HepG2 (cell line): ENCODE data around the gene XRCC1. TPM values are rescaled to one million over a fixed set of nuclear protein-coding genes. Genes with fewer than 3 reads are reported as not detected.

ENCODE experiments used
- DR1 ChIP-seq: sonication (generic); formaldehyde crosslinking; IDR thresholded peaks from 2 replicates; pipeline ENCODE4 v1.8.0; 2021; ENCODE audit warnings: mild to moderate bottlenecking, missing genetic modification reagents, inconsistent platforms
- EZH2 ChIP-seq: conservative IDR thresholded peaks from 2 replicates; pipeline ENCODE4 v1.6.1; 2012; ENCODE audit warnings: mild to moderate bottlenecking, low read depth, low read length, moderate library complexity
- FOXK2 ChIP-seq: fragments of 450-650 bp; IDR thresholded peaks from 2 replicates; pipeline ENCODE4 v1.6.1; 2016
- HOXA3 ChIP-seq: sonication (generic); formaldehyde crosslinking; IDR thresholded peaks from 2 replicates; pipeline ENCODE4 v1.5.0; 2020; ENCODE audit warnings: missing genetic modification reagents
- MEIS2 ChIP-seq: sonication (generic); formaldehyde crosslinking; IDR thresholded peaks from 2 replicates; pipeline ENCODE4 v1.9.0; 2021; ENCODE audit warnings: mild to moderate bottlenecking, missing genetic modification reagents
- NONO ChIP-seq, 2 experiments: fragments of 450-650 bp in 1 of 2; sonication (generic) in 1 of 2; formaldehyde crosslinking in 1 of 2; IDR thresholded peaks in 1 of 2; conservative IDR thresholded peaks in 1 of 2; 2 replicates each; pipeline versions ENCODE4 v1.6.1 to v1.8.0; 2017 to 2022; ENCODE audit warnings: mild to moderate bottlenecking in 1 of 2, missing genetic modification reagents in 1 of 2, moderate library complexity in 1 of 2
- RFXAP ChIP-seq: sonication (generic); formaldehyde crosslinking; IDR thresholded peaks from 2 replicates; pipeline ENCODE4 v1.4.0; 2020; ENCODE audit warnings: missing genetic modification reagents, borderline replicate concordance
- RXRA ChIP-seq: sonication (generic); formaldehyde crosslinking; IDR thresholded peaks from 2 replicates; pipeline ENCODE4 v1.5.1; 2020; ENCODE audit warnings: missing genetic modification reagents
- RXRB ChIP-seq: IDR thresholded peaks from 2 replicates; pipeline ENCODE4 v1.6.1; 2016; ENCODE audit warnings: borderline replicate concordance, missing genetic modification reagents, missing compliant biosample characterization
- SAFB2 ChIP-seq: sonication (generic); formaldehyde crosslinking; IDR thresholded peaks from 2 replicates; pipeline ENCODE4 v1.5.1; 2020; ENCODE audit warnings: missing genetic modification reagents, low read depth, mild to moderate bottlenecking, borderline replicate concordance
- TBX2 ChIP-seq: sonication (generic); formaldehyde crosslinking; IDR thresholded peaks from 2 replicates; pipeline ENCODE4 v1.5.0; 2020; ENCODE audit warnings: missing genetic modification reagents, mild to moderate bottlenecking, borderline replicate concordance
- TMF1 ChIP-seq: sonication (generic); formaldehyde crosslinking; IDR thresholded peaks from 2 replicates; pipeline ENCODE4 v1.8.1; 2022; ENCODE audit warnings: low read depth, missing genetic modification reagents
- YEATS2 ChIP-seq: sonication (generic); formaldehyde crosslinking; IDR thresholded peaks from 2 replicates; pipeline ENCODE4 v1.4.0; 2020; ENCODE audit warnings: missing genetic modification reagents, borderline replicate concordance
- ZNF124 ChIP-seq: sonication (generic); formaldehyde crosslinking; IDR thresholded peaks from 2 replicates; pipeline ENCODE4 v1.4.0; 2020; ENCODE audit warnings: missing genetic modification reagents
- ZNF354B ChIP-seq: sonication (generic); formaldehyde crosslinking; IDR thresholded peaks from 2 replicates; pipeline ENCODE4 v1.8.0; 2022; ENCODE audit warnings: mild to moderate bottlenecking, missing genetic modification reagents
- ZNF724P ChIP-seq: sonication (generic); formaldehyde crosslinking; IDR thresholded peaks from 2 replicates; pipeline ENCODE4 v1.8.0; 2022; ENCODE audit warnings: missing genetic modification reagents, borderline replicate concordance
- polyA plus RNA-seq, 8 experiments: library from polyadenylated mRNA; depleted of rRNA in 3 of 8; stranded (reverse) in 7 of 8; unstranded in 1 of 8; fragments of >200 nt; fragmentation: Illumina TruSeq in 4 of 8; extraction: Trizol in 4 of 8; gene quantifications; 2 replicates each; pipeline versions ENCODE4 v1.2.1 to v1.2.3, GENCODE V29; 2011 to 2016; ENCODE audit warnings: low read depth in 4 of 8, missing spikeins in 1 of 8, mixed read lengths in 1 of 8; ENCODE audit not compliant: insufficient read depth in 1 of 8
- total RNA-seq, 5 experiments: library from RNA; depleted of rRNA; stranded (reverse); fragments of >200 nt; fragmentation: Illumina TruSeq; extraction: Trizol; gene quantifications; 2 replicates each; pipeline ENCODE4 v1.2.3, GENCODE V29; 2016; ENCODE audit warnings: low read depth in 1 of 5
- TF ChIP-seq, protein P1 (sequence below): sonication (generic); formaldehyde crosslinking; conservative IDR thresholded peaks from 2 replicates; pipeline ENCODE4 v1.4.0; 2020; ENCODE audit warnings: mild to moderate bottlenecking, missing genetic modification reagents, moderate library complexity
- TF ChIP-seq, protein P2 (sequence below): sonication (generic); formaldehyde crosslinking; IDR thresholded peaks from 2 replicates; pipeline ENCODE4 v1.5.0; 2020; ENCODE audit warnings: missing genetic modification reagents
- TF ChIP-seq, protein P3 (sequence below): sonication (generic); formaldehyde crosslinking; IDR thresholded peaks from 2 replicates; pipeline ENCODE4 v1.5.0; 2020; ENCODE audit warnings: missing genetic modification reagents
- TF ChIP-seq, protein P4 (sequence below): IDR thresholded peaks from 2 replicates; pipeline ENCODE4 v1.6.1; 2016; ENCODE audit warnings: mild to moderate bottlenecking

Gene XRCC1
- total and polyA plus RNA-seq, 2 of the 13 experiments (the other 11 are each of a cell fraction or from before 2014, with no cell fraction given), result 24.7 to 26.3 TPM

DNA sequence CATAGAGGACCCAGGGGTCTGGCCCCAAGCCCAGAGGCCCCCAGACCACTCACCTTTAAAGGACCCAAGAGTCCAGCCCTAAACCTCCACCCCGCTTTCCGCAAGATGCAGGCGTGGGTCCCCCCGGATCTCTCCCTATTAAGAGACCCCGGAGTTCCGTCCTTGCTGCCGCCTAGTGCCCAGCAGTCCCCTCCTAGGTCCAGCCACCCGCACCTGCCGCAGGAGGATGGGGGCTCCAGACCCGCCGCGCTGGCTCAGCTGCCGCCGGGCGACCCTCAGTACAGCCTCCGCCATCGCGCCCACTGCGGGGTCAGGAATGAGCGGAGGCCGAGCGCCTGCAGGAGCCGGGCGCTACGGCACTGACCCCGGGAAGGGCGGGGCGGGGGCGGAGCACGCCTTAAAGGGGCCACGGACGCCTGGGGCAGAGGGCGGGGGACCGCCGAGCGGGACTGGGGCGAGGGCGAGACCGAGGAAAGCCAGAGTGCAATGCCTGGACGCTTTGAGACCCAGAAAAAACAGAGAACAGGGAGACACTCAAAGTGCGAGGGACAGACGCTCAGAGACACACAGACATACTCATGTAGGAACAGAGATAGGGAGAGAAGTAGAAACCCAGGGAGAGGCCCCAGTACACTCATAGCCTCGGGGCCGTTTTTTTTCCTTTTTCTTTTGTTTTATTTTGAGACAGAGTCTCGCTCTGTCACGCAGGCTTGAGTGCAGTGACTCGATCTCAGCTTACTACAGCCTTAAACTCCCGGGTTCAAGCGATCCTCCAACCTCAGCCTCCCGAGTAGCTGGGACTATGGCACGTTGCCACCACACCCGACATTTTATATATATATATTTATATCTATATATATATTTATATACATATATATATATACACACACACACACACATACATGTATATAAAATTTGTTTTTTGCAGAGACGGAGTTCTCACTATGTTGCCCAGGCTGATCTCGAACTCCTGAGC, 48.2 kb downstream of the XRCC1 start, which contains the start of gene ETHE1 (continued):
- TF ChIP-seq, protein P1, sequence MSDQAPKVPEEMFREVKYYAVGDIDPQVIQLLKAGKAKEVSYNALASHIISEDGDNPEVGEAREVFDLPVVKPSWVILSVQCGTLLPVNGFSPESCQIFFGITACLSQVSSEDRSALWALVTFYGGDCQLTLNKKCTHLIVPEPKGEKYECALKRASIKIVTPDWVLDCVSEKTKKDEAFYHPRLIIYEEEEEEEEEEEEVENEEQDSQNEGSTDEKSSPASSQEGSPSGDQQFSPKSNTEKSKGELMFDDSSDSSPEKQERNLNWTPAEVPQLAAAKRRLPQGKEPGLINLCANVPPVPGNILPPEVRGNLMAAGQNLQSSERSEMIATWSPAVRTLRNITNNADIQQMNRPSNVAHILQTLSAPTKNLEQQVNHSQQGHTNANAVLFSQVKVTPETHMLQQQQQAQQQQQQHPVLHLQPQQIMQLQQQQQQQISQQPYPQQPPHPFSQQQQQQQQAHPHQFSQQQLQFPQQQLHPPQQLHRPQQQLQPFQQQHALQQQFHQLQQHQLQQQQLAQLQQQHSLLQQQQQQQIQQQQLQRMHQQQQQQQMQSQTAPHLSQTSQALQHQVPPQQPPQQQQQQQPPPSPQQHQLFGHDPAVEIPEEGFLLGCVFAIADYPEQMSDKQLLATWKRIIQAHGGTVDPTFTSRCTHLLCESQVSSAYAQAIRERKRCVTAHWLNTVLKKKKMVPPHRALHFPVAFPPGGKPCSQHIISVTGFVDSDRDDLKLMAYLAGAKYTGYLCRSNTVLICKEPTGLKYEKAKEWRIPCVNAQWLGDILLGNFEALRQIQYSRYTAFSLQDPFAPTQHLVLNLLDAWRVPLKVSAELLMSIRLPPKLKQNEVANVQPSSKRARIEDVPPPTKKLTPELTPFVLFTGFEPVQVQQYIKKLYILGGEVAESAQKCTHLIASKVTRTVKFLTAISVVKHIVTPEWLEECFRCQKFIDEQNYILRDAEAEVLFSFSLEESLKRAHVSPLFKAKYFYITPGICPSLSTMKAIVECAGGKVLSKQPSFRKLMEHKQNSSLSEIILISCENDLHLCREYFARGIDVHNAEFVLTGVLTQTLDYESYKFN, result peak; percentile 35
- TF ChIP-seq MEIS2 (CRISPR knock-in tag) (peak; percentile 47; the same call in 1 of the 2 replicates), NONO (IDR thresholded peaks at IDR 0.05) (no peak), NONO (CRISPR knock-in tag; conservative IDR thresholded peaks at IDR 0.05) (peak; percentile 72), ZNF354B (CRISPR knock-in tag) (peak; percentile 70; the same call in 1 of the 2 replicates), TMF1 (CRISPR knock-in tag) (0 out of 2 replicates have a peak, but pooled peaks have one; percentile 68), ZNF124 (CRISPR knock-in tag) (0 out of 2 replicates have a peak, but pooled peaks have one; percentile 47), FOXK2 (no peak), YEATS2 (CRISPR knock-in tag) (peak; percentile 65; the same call in 1 of the 2 replicates), RXRB (CRISPR knock-in tag) (peak; percentile 59), ZNF724P (CRISPR knock-in tag) (peak; percentile 67; the same call in 1 of the 2 replicates), RXRA (CRISPR knock-in tag) (peak; percentile 63), HOXA3 (CRISPR knock-in tag) (peak; percentile 35; the same call in 1 of the 2 replicates), RFXAP (0 out of 2 replicates have a peak, but pooled peaks have one; percentile 46), TBX2 (CRISPR knock-in tag) (peak; percentile 63; the same call in 1 of the 2 replicates), DR1 (CRISPR knock-in tag) (peak; percentile 63; the same call in 1 of the 2 replicates), SAFB2 (0 out of 2 replicates have a peak, but pooled peaks have one; percentile 37), EZH2 (no peak)
- TF ChIP-seq, protein P2, sequence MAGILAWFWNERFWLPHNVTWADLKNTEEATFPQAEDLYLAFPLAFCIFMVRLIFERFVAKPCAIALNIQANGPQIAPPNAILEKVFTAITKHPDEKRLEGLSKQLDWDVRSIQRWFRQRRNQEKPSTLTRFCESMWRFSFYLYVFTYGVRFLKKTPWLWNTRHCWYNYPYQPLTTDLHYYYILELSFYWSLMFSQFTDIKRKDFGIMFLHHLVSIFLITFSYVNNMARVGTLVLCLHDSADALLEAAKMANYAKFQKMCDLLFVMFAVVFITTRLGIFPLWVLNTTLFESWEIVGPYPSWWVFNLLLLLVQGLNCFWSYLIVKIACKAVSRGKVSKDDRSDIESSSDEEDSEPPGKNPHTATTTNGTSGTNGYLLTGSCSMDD (CRISPR knock-in tag), result no peak
- TF ChIP-seq, protein P3, sequence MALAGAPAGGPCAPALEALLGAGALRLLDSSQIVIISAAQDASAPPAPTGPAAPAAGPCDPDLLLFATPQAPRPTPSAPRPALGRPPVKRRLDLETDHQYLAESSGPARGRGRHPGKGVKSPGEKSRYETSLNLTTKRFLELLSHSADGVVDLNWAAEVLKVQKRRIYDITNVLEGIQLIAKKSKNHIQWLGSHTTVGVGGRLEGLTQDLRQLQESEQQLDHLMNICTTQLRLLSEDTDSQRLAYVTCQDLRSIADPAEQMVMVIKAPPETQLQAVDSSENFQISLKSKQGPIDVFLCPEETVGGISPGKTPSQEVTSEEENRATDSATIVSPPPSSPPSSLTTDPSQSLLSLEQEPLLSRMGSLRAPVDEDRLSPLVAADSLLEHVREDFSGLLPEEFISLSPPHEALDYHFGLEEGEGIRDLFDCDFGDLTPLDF (CRISPR knock-in tag), result peak; percentile 29; the same call in 1 of the 2 replicates
- TF ChIP-seq, protein P4, sequence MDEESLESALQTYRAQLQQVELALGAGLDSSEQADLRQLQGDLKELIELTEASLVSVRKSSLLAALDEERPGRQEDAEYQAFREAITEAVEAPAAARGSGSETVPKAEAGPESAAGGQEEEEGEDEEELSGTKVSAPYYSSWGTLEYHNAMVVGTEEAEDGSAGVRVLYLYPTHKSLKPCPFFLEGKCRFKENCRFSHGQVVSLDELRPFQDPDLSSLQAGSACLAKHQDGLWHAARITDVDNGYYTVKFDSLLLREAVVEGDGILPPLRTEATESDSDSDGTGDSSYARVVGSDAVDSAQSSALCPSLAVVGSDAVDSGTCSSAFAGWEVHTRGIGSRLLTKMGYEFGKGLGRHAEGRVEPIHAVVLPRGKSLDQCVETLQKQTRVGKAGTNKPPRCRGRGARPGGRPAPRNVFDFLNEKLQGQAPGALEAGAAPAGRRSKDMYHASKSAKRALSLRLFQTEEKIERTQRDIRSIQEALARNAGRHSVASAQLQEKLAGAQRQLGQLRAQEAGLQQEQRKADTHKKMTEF (CRISPR knock-in tag), result peak; percentile 73; the same call in 1 of the 2 replicates
